Left hindlimb (tissue), 1 donor: ENCODE data around the gene CHST3.

ENCODE experiments used
- DNase-seq: peaks from one replicate; pipeline ENCODE4 v3.0.0-alpha.2; 2018

Gene CHST3

DNA sequence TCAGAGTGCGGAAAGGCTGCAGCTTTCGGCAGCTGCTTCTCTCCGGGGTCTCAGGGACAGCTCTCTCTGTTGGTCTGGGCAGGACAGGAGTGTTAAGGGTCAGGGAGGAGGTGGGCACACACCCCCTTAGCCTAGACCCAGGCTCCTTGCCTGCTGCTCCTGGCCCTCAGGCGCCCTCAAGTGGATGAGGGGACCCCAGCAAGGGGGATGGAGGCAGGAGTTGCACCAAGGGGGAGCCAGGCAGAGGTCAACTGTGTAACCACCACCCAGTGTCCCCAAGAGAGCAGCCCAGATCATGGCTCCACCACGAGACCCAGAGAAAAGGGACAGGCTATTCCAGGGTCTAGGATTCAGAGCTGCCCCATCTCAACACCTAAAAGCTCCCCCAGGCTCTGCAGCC, 97.3 kb downstream of the CHST3 start:
- no peak for DNase-seq

DNA sequence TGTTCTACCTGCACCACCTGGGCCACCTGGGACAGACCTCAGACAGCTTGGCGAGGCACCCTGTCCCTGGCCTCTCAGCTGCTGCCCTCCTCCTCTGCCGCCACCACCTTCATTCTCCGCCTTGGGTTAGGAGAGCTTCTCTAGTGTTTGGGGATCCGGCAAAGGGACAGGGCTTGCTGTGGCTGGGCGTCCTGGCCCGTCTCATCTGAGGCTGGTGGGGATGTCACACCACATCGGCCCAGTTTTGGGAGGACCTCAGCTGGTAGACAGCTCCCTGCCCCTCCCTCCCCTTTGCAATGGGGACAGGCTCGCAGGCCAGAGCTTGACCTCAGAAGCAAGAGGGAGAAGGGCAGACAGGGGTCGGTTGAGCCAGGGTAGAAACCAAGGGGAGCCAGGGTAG, 97.7 kb downstream of the CHST3 start:
- DNase-seq: no peak

DNA sequence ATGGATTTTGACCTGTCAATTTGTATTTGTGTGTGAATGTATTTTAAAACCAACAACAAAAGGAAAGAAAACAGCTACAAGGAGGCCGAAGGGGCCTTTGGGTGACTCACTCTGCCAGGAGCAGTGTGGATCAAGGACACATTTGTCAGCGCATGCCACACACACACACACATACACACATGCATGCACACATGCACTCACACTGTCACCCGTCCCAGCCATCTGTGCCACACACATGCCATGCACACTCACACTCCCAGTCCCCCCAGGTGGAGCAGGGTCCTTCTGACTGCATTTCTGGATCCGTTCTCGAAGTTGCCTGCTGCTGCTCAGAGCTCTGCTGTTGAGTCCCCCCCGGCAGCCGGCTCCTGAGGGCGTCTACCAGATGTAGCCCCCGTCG, 98.2 kb downstream of the CHST3 start:
- no peak for DNase-seq
